Right renal cortex interstitium (tissue), 3 donors: ENCODE results near the gene SDK1. TPM values are rescaled to one million over a fixed set of nuclear protein-coding genes. Genes with fewer than 3 reads are reported as not detected.

Source experiments
- DNase-seq, 3 donors: peaks; one replicate each; pipeline ENCODE4 v3.0.0-alpha.2; 2013; ENCODE audit warnings: low read depth in 3 of 3, low spot score in 2 of 3
- polyA plus RNA-seq, 3 donors: library from polyadenylated mRNA; unstranded; fragments of 120-200 nt; gene quantifications; one replicate each; pipeline ENCODE4 v1.2.1, GENCODE V29; 2013; ENCODE audit not compliant: insufficient read length in 3 of 3

SDK1 gene
- polyA plus RNA-seq, 3 donors, result 5.8 to 7.5 (median 6.3) TPM

DNA sequence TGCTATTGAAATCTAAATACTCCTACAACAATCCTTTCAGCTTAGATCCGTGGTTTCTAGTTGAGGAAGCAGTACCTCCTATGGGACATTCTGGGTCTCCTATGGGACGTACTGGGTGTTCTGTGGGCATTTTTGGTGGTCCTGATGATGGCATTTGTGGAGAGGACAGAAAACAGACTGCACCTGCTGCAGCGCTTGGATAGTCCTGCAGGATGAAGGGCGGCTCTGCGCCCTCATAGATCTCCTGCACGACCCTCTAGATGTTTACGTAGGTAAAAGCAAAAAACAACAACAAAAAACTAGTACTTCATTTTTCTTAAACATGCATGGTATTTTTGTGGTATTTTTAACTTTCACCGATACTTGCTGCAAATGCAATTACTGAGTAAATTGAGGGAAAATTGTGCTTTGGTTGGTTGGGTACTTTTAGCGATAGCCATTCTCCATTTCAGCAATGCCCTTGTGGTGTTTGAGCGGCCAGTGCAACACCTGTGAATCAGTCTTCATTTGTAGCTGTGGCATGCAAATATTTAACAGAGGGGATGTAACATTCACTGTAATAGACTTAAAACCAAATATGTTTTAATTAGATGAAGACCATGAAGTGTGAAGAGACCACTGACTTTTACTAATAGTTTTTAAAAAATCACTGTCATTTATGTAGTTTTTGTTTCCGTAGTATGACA lies 461.2 kb downstream of the SDK1 start:
- DNase-seq, result no peak

DNA sequence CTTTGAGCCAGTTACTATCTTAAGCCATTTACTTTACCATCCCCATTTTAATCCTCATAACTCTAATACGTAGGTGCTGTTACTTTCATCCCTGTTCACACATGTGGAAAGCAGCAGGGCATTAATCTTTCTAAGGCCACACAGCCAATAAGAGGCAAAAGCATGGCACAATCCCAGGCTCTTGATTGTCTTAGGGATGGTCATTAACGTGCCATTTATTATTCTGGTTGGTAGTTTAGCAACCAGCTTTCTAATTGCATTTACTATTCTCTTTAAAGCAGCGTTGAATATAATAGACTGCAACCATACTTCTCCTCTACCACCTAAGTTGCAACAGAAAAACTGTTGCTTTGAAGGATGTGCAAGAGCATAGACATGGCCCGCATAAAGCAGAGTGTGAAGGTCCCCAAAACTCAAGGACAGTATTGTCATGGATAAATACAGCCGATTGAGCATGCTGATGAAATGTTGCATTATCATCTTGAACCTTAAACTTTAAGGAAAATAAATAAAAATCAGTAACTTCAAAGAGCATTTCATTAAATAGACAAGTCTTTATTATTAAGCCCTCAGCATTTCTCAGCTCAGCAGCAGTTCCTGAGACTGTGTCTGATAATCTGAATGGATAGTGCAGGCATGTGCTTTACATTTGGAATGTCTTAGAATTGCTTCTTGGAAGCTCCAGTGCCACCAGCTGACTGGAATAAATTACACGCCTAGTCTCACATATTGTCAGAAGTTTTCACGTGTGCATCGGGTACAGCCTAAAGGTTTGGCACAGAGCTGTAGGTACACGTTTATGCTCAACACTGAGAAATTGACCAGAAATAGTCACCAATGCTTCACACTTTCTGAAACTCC lies 467.1 kb downstream of the SDK1 start:
- DNase-seq, result no peak

GRCh38 chr7:3771906-3772305 lies 470.9 kb downstream of the SDK1 start:
- DNase-seq, result no peak

DNA sequence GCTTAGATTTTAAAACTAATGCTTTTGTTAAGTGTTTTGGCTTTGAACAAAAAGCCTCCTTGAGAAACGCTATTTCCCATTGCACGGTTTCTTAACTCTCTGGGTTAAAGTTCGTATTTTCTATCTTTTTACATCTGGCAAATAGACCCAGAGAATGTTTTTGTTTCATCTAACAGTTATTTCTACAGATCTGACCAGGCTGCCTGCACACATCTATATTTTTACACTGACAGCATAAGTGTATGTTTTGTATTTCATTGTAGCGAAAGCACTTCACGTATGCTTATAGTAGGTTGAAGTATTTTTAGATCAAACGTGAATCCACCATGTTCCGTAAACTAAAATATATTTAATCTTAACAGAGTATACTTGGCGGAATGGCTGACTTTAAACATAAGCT lies 477.3 kb downstream of the SDK1 start:
- DNase-seq, result no peak

DNA sequence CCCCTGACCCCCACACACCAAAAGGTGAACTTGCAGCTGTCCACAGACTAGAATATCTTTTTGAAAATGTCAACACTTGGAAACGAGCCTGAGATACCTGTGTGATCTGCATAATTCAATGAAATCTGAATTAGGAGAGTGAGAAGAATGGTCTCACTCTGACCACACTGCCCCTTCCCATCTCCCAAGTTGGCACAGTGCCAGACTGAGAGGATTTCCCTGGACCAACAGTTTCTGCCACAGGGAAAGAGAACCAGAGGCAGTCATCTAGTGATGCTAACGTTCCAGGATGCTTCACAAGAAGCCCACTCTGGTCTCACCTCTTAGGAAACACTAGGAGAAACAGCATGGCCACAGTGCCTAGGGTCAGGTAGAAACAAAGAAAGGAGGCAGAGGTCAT lies 479.0 kb downstream of the SDK1 start:
- no peak for DNase-seq

DNA sequence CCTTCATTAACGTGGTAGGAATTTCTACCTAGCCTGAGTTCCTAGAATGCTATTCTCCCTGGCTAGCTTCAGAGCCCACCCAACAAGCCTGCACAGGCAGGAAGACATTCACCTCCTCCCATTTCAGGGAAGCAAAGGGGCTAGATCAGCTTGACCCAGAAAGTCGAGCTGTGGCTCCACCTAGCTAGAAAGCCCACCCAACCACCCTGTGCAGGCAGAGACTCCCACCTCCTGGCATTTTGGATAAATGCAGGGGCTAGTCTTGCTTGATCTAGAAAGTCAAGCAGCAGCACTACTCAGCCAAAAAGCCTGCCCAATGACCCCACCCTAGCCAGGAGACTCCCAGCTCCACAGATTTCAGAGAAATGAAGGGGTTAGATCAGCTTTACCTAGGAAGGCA lies 479.5 kb downstream of the SDK1 start:
- no peak for DNase-seq

- no peak for DNase-seq
These were observed 480.6 kb downstream of the SDK1 start for GRCh38 chr7:3781607-3782006.

- DNase-seq, result peak in 2 of 3 donors; percentile 6 to 13
These were observed 486.7 kb downstream of the SDK1 start for GRCh38 chr7:3787717-3788264.

- no peak for DNase-seq
These were observed 489.8 kb downstream of the SDK1 start for GRCh38 chr7:3790803-3791202.

DNA sequence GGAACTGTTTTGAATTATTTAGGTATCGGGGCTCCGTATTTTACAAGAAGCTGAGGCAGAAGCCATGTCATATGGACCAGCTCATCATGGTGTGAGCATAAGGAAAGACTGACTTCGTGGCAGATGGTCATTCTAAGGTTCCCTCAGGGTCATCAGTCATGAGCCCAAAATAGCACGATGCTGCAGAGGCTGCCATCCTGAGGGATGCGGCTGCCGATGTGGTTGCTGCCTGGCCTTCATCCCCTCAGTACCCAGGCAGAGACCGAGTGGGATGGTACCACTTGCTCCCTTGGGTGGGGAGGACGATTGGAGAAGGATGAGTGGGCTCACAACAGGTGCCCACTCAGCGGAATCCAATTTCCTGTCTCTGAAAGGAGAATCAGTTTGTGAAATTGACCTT lies 490.3 kb downstream of the SDK1 start:
- no peak for DNase-seq

- no peak for DNase-seq
These were observed 494.1 kb downstream of the SDK1 start for GRCh38 chr7:3795141-3795540.

GRCh38 chr7:3795781-3796180 lies 494.7 kb downstream of the SDK1 start:
- no peak for DNase-seq

GRCh38 chr7:3805151-3805550 lies 504.1 kb downstream of the SDK1 start:
- DNase-seq, result no peak

- no peak for DNase-seq
These were observed 505.5 kb downstream of the SDK1 start for GRCh38 chr7:3806516-3806915.

- DNase-seq, result no peak
These were observed 506.8 kb downstream of the SDK1 start for GRCh38 chr7:3807824-3808223.

GRCh38 chr7:3821488-3821887 lies 520.4 kb downstream of the SDK1 start:
- DNase-seq, result no peak

GRCh38 chr7:3825491-3825890 lies 524.4 kb downstream of the SDK1 start:
- no peak for DNase-seq

GRCh38 chr7:3832199-3832598 lies 531.1 kb downstream of the SDK1 start:
- no peak for DNase-seq

DNA sequence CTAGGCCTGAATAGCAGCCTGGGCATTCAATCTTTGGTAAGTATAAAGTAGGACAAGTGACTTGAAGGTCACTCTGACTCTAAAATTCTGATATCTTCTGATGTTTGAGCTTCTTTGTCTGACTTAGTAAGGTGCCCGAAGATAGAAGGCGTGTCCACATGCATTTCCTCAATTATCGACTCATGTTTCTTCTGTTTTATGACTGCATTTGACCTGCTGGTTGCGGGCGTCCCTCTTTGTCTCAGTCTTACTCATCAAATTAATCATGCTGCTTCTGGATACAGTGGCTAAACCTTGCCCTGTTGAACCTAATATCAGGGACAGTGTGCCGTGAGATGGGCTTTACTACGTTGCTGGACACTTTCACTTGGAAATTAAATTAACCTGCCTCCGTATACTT lies 534.1 kb downstream of the SDK1 start:
- no peak for DNase-seq

GRCh38 chr7:3836855-3837254 lies 535.8 kb downstream of the SDK1 start:
- DNase-seq, result no peak

GRCh38 chr7:3844540-3845151 lies 543.6 kb downstream of the SDK1 start:
- no peak for DNase-seq
